ENCODE data around the gene CNR2.
A peak's percentile ranks its signal among the peaks of the same experiment; 100 is the strongest.
"Not testable (repeated sequence)": the region's sequence is repeated elsewhere in the genome, so short reads cannot be mapped to it uniquely, and the experiment has no call there.

The CNR2 gene

DNA sequence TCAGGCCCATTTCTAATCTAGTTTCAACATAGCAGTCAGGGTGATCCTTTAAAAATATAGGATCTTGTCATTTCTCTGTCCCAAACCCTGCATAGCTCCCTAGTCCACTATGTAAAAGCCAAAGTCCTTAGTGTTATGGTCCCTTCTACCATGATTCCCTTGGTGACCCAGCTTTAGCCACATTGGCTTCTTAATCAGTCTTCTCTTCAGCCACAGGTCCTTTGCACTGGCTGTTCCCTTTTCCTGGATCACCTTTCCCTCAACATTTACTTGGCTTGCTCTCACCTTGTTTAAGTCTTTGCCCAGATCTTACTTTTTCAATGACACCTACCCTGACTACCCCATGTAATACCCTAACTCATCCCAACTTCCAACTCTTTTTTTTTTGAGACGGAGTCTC is 33.4 kb downstream of the CNR2 start:
- DNase-seq, result no peak

DNA sequence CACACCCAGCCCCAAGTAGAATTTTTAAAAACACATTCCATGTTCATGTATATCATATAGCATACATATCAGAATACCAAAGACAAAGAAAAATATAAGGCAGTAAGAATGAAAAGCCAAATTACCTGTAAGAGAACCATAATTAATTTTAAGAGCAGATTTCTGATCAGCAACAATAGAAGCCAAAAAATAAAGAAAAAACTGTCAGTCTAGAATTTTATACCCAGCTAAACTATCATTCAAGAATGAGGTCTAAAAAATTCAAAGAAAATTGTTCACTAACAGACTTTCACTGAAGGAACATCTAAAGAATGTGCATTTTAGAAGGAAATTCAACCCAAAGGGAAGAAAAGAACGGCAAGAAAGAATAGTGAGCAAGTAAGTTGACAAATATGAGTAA is 34.5 kb downstream of the CNR2 start:
- DNase-seq, result no peak

DNA sequence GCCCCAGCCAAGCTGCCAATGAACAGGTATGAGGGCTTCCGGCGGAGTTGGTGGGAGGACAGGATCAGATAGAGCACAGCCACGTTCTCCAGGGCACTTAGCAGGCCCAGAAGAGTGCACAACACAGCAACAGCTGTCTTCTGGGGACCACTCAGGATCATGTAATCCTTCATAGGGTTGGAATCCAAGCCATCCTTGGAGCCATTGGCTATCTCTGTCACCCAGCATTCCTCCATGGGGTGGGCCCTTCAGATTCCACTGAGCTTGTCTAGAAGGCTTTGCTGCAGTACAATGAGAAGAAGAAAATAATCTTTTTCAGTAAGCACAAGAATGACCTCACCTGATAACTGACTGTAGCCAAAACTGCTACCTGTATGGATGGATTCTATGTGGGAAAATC is 37.8 kb downstream of the CNR2 start:
- DNase-seq, result no peak

- DNase-seq, result no peak
These were observed 40.7 kb downstream of the CNR2 start for GRCh38 chr1:23872421-23872820.

DNA sequence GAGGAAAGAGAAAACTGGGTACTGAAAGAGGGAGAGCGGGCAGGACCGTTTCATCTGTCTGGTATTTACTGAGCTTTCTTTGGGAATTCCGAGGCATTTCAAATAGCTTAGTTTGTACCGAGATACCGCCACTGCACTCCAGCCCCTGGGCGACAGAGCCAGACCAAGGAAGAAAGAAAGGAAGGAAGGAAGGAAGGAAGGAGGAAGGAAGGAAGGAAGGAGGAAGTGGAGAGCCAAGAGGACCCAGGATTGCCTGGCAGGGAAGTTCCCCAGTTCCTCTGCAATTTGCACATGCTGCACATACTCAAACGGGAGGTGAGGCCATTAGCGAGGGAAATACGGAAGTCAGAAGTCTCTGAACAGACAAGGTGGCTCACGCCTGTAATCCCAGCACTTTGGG is 44.1 kb downstream of the CNR2 start:
- no peak for DNase-seq

DNA sequence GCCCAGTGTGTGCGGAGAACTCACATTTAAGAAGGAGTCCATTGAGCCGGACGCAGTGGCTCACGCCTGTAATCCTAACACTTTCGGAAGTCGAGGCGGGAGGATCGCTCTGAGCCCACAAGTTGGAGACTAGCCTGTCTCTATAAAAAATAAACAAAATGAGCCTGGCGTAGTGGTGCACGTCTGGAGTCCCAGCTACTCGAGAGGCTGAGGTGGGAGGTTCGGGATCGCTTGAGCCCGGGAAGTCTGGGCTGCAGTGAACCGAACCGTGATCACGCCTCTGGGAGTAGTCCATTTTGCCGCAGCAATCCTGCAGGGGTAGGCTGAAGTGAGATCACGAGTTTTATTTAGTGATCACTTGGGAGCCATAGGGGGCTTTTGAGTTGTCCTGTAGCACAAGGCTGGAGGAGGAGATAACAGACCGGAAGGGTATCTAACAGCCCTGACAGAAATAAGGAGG is 44.6 kb downstream of the CNR2 start:
- no peak for DNase-seq

GRCh38 chr1:23867895-23868556 is 45.1 kb downstream of the CNR2 start, which contains the start of gene FUCA1:
Gene FUCA1 (minus strand): TSS chr1:23868290. CDS start chr1:23868286, 4 bp downstream.
- DNase-seq, result peak; percentile 91

GRCh38 chr1:23867542-23867894 is 45.6 kb downstream of the CNR2 start:
- DNase-seq, result no peak

GRCh38 chr1:23865543-23865930 is 47.6 kb downstream of the CNR2 start:
- no peak for DNase-seq

DNA sequence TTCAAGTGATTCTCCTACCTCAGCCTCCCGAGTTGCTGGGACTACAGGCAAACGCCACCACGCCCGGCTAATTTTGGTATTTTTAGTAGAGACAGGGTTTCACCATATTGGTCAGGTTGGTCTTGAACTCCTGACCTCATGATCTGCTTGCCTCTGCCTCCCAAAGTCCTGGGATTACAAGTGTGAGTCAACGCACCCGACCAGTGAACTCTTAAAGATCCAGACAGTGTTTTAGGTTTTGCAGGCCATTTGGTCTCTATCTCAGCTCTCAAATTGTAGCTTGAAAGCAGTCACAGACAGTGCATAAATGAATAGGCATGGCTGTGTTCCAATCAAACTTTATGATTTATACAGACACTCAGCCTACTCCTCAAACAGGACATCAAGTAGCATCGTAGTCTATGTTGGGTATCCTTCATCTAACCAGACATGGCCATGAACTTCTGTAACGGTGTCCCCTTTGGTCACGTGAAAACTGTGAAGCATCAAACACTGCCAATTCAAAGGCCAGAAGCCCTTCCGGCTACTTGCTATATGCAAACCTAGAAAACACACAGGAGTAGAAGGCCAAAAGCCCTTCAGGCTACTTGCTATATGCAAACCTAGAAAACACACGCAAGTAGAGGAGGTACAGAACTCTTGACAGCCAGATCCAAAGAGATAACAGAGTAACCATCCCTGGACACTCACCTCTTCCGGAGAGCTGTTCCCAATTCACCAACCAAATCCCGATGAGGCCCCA is 48.2 kb downstream of the CNR2 start:
- no peak for DNase-seq

DNA sequence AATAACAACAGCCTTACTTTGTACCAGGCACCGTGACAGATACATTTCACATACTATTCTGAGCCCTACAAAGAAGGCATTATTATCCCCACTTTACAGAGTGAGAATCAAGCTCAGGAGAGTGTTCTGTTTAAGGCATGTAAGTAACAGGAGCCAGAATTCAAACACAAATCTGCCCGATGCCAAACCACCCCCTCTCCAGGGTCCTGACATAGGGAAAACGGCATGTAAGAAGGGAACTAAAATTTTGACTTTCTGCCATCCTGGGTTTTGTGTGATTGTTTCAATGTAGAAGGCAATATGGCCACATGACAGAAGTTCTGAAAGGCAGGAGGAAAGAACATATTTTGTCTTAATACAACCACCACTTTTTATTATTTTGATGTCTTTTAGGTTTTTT is 50.5 kb downstream of the CNR2 start:
- no peak for DNase-seq

- no peak for DNase-seq
These were observed 58.6 kb downstream of the CNR2 start for GRCh38 chr1:23854568-23854967.

- DNase-seq, result not testable (repeated sequence)
These were observed 60.0 kb downstream of the CNR2 start for GRCh38 chr1:23853124-23853523.

DNA sequence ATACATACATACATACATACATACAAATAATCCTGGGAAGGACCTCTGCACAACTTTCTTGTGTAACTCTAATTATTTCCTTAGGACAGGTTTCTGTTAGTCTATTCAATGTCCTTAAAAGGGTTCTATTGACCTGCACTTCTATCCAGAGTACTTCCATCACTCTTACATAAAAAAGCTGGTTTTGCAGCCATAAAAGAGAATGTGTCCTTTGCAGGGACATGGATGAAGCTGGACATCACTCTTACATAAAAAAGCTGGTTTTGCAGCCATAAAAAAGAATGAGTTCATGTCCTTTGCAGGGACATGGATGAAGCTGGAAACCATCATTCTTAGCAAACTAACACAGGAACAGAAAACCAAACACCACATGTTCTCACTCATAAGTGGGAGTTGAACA is 61.8 kb downstream of the CNR2 start:
- DNase-seq, result not testable (repeated sequence)

DNA sequence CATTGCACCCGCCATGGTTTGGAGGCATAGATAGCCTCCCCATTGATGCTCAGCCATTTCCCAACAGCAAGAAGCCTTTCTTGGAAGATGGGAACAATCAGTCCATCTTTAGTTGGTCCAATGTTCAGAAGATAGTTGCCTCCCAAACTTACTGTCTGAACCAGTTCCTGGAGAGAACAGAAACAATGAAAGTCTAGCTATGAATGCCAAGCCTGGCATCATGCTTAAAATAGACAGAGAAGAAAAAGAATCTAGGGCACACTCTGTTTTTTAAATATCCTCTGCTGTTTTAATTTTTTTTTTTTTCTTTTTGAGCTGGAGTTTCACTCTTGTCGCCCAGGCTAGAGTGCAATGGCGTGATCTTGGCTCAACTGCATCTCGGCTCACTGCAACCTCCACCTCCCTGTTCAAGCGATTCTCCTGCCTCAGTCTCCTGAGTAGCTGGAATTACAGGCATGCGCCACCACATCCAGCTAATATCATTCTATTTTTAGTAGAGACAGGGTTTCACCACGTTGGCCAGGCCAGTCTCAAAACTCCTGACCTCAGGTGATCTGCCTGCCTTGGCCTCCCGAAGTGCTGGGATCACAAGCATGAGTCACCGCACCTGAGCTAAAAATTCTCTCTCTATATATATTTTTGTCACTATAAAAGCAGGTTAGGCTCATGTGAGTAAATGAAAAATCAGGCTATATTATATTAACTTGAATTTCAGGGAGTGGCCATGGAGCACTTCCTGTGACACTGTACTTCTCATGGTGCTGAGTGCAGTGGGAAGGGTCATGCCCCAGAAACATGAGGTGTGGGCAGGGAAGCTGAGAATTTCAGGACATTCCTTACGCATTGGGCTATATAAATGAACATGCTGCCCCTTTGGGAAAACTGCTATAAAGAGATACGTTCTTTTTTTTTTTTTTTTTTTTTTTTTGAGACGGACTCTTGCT is 64.2 kb downstream of the CNR2 start:
- no peak for DNase-seq

GRCh38 chr1:23847482-23848095 is 65.6 kb downstream of the CNR2 start:
- DNase-seq, result not testable (repeated sequence)

DNA sequence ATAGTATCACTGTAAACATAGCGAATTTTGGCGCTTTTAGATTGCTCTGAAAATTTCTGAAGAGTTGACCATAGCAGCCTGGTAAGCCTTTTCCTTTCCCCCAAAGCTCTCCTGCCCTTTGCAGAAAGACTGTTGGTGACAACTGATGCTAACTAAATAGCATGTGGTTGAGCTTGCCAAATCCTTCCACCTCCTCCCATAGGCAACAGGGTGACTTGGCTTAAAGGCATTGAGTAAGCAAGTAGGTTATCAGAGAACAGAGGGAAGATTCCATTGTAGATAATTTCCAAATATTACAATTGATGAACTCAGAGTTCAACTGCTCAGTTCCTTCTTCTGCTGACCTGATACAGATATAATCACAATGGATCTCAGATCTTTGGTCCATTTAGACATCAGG is 68.0 kb downstream of the CNR2 start:
- DNase-seq, result no peak

- DNase-seq, result no peak
These were observed 69.5 kb downstream of the CNR2 start for GRCh38 chr1:23843644-23844043.

- DNase-seq, result no peak
These were observed 74.7 kb downstream of the CNR2 start for GRCh38 chr1:23838401-23838866.

DNA sequence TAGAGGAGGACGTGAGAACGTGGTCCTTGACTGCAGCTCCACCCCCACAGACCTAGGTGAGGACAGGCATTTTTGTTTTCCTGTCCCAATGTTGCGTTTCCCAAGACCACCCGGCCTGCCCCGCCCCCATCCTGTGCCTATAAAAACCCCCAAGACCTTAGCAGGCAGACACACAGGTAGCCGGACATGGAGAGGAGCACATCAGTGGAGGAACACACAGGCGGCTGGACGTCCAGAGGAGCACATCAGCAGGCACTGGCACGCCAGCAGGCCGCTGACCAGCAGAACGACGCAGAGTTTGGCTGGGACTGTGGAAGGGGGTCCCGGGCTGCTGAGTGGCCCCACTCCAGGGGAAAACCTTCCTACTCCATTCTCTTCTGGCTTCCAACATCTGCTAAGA is 75.3 kb downstream of the CNR2 start:
- no peak for DNase-seq

- DNase-seq, result no peak
These were observed 77.1 kb downstream of the CNR2 start for GRCh38 chr1:23836037-23836436.

DNA sequence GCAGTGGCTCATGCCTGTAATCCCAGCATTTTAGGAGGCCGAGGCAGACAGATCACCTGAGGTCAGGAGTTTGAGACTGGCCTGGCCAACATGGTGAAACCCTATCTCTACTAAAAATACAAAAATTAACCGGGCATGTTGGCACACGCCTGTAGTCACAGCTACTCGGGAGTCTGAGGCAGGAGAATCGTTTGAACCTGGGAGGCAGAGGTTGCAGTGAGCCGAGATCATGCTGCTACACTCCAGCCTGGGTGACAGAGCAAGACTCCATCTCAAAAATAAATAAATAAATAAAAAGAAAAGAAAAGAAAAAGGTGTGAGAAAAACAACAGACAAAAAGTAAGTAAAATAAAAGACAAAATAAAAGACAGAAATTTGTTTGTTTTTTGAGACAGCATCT is 79.0 kb downstream of the CNR2 start:
- not testable (repeated sequence) for DNase-seq

GRCh38 chr1:23827717-23828116 is 85.4 kb downstream of the CNR2 start:
- DNase-seq, result no peak

All from NCI-H1417 treated with DMSO at 0.1 percent for 48 hours (cell line).